Smooth muscle cell (in vitro differentiated cells): ENCODE data around the gene SNIP1. TPM values are rescaled to one million over a fixed set of nuclear protein-coding genes. Genes with fewer than 3 reads are reported as not detected.
"Not testable (repeated sequence)": the region's sequence is repeated elsewhere in the genome, so short reads cannot be mapped to it uniquely, and the experiment has no call there.

Experiments
- DNase-seq: peaks from one replicate; lab custom pipeline; 2025; ENCODE audit not compliant: unreplicated experiment; lab: John Stamatoyannopoulos, UW
- H2AFZ ChIP-seq: fragments of 200-600 bp; sonication (generic); 2 replicates; pipeline ENCODE4 v1.6.0; 2016; ENCODE audit warnings: antibody characterized with exemption, low read depth, mild to moderate bottlenecking
- H3F3A ChIP-seq: fragments of 200-600 bp; sonication (generic); 2 replicates; pipeline ENCODE4 v1.6.0; 2017; ENCODE audit warnings: antibody characterized with exemption, low read depth
- H3K27ac ChIP-seq: fragments of 200-600 bp; sonication (generic); 2 replicates; pipeline ENCODE4 v1.5.1; 2016; ENCODE audit warnings: low read depth, mild to moderate bottlenecking
- H3K27me3 ChIP-seq: fragments of 200-600 bp; sonication (generic); 2 replicates; pipeline ENCODE4 v1.6.1; 2016; ENCODE audit warnings: low read depth, mild to moderate bottlenecking
- H3K36me3 ChIP-seq: fragments of 200-600 bp; sonication (generic); 2 replicates; pipeline ENCODE4 v1.5.1; 2016; ENCODE audit warnings: low read depth
- H3K4me1 ChIP-seq: fragments of 200-600 bp; sonication (generic); 2 replicates; pipeline ENCODE4 v1.5.1; 2016; ENCODE audit warnings: low read depth
- H3K4me2 ChIP-seq: fragments of 200-600 bp; sonication (generic); 2 replicates; pipeline ENCODE4 v1.6.0; 2016; ENCODE audit warnings: mild to moderate bottlenecking
- H3K4me3 ChIP-seq: fragments of 200-600 bp; sonication (generic); 2 replicates; pipeline ENCODE4 v1.5.1; 2016; ENCODE audit warnings: mild to moderate bottlenecking
- H3K79me2 ChIP-seq: fragments of 200-600 bp; sonication (generic); 2 replicates; pipeline ENCODE4 v1.6.0; 2016; ENCODE audit warnings: low read depth, mild to moderate bottlenecking
- H3K9ac ChIP-seq: fragments of 200-600 bp; sonication (generic); 2 replicates; pipeline ENCODE4 v1.6.0; 2016; ENCODE audit warnings: low read depth
- H3K9me3 ChIP-seq: fragments of 200-600 bp; sonication (generic); replicated peaks from 2 replicates; pipeline ENCODE4 v1.5.1; 2016; ENCODE audit warnings: low read depth
- H4K20me1 ChIP-seq: fragments of 200-600 bp; sonication (generic); 2 replicates; pipeline ENCODE4 v1.6.0; 2016; ENCODE audit warnings: low read depth
- CTCF ChIP-seq: fragments of 200-600 bp; sonication (generic); IDR thresholded peaks from 2 replicates; pipeline ENCODE4 v1.5.1; 2017; ENCODE audit warnings: borderline replicate concordance, mild to moderate bottlenecking, antibody characterized with exemption; ENCODE audit not compliant: insufficient read depth, poor library complexity, severe bottlenecking
- WGBS: methylation state at CpG from one replicate; pipeline ENCODE4 v1.1.7; 2016; ENCODE audit warnings: low lambda C conversion rate; 5-methylcytosine and 5-hydroxymethylcytosine counted together
- polyA plus RNA-seq: library from polyadenylated mRNA; unstranded; fragments of >200 nt; fragmentation: Nextera tagmentation; extraction: Ambion mirVana; gene quantifications from 2 replicates; pipeline ENCODE4 v1.2.1, GENCODE V29; 2016
- total RNA-seq: library from RNA; depleted of rRNA; stranded (reverse); fragments of >200 nt; gene quantifications from 2 replicates; pipeline ENCODE4 v1.2.3, GENCODE V29; 2014

SNIP1 gene
- total and polyA plus RNA-seq, 2 experiments from 2014 or later = 7.4 to 37.1 TPM

- Histone ChIP-seq H3K36me3 (peaks cover 4% of the 10 kb centered on the region), H3K4me2 (no peak overlapping the region), H2AFZ (no peak overlapping the region), H3K4me3 (no peak overlapping the region), H3K9me3 (no peaks in the 10 kb centered on the region), H3K4me1 (peaks cover 12% of the 10 kb centered on the region), H3F3A (no peaks in the 10 kb centered on the region), H3K27me3 (no peaks in the 10 kb centered on the region), H3K79me2 (peaks cover 43% of the 10 kb centered on the region), H4K20me1 (peaks cover 41% of the 10 kb centered on the region), H3K27ac (peak overlapping the region; percentile 8), H3K9ac (no peak overlapping the region)
- no peak for DNase-seq
- TF ChIP-seq CTCF = no peak
- WGBS = 83% methylated on average over 6 of the region's 6 CpGs
These were observed 4.8 kb downstream of the SNIP1 start for GRCh38 chr1:37549341-37549740.

DNA sequence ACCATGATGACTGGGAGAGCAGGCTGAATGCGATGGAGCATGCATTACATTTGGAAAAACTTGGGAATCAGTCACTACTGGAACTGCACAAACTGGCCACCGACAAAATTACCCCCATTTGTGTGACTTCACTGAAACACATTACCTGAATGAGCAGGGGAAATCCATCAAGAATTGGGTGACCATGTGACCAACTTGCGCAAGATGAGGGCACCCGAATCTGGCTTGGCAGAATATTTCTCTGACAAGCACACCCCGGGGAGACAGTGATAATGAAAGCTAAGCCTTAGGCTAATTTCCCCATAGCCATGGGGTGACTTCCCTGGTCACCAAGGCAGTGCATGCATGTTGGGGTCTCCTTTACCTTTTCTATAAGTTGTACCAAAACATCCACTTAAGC, 9.1 kb downstream of the SNIP1 start:
- H3K4me2 ChIP-seq = no peak overlapping the region
- H3K4me3 ChIP-seq = no peak overlapping the region
- H3K36me3 ChIP-seq = peaks cover 4% of the 10 kb centered on the region
- no peak overlapping the region for H3K9ac ChIP-seq
- H3K9me3 ChIP-seq = no peaks in the 10 kb centered on the region
- no peak overlapping the region for H3K27ac ChIP-seq
- peaks cover 39% of the 10 kb centered on the region for H4K20me1 ChIP-seq
- no peaks in the 10 kb centered on the region for H3K4me1 ChIP-seq
- H3F3A ChIP-seq = no peaks in the 10 kb centered on the region
- 82% methylated on average over 5 of the region's 5 CpGs for WGBS
- no peak overlapping the region for H2AFZ ChIP-seq
- no peaks in the 10 kb centered on the region for H3K27me3 ChIP-seq
- peaks cover 7% of the 10 kb centered on the region for H3K79me2 ChIP-seq
- DNase-seq = no peak
- no peak for TF ChIP-seq CTCF

GRCh38 chr1:37544530-37544929, 9.6 kb downstream of the SNIP1 start:
- Histone ChIP-seq H3K9ac (no peak overlapping the region), H3F3A (no peaks in the 10 kb centered on the region), H3K27me3 (no peaks in the 10 kb centered on the region), H3K4me2 (no peak overlapping the region), H3K9me3 (no peaks in the 10 kb centered on the region), H3K4me3 (no peak overlapping the region), H3K36me3 (peaks cover 4% of the 10 kb centered on the region), H3K4me1 (no peaks in the 10 kb centered on the region), H2AFZ (no peak overlapping the region), H4K20me1 (peaks cover 35% of the 10 kb centered on the region), H3K27ac (no peak overlapping the region), H3K79me2 (peaks cover 3% of the 10 kb centered on the region)
- DNase-seq = no peak
- over 99% methylated on average over 21 of the region's 21 CpGs for WGBS
- TF ChIP-seq CTCF = no peak

GRCh38 chr1:37540036-37540785, 13.9 kb downstream of the SNIP1 start:
- 98% methylated on average over 24 of the region's 30 CpGs for WGBS

GRCh38 chr1:37539154-37539553, 14.9 kb downstream of the SNIP1 start:
- 97% methylated on average over 10 of the region's 10 CpGs for WGBS
- H3K79me2 ChIP-seq = not testable (repeated sequence)
- peaks cover 11% of the 10 kb centered on the region for H3K36me3 ChIP-seq

More at GRCh38 chr1:37540036-37540785, 13.9 kb downstream of the SNIP1 start:
- Histone ChIP-seq H3K4me3 (no peak overlapping the region), H3K4me2 (no peak overlapping the region), H3K9ac (no peak overlapping the region), H3F3A (no peaks in the 10 kb centered on the region), H3K36me3 (peaks cover 11% of the 10 kb centered on the region), H3K27me3 (no peaks in the 10 kb centered on the region), H3K9me3 (no peaks in the 10 kb centered on the region), H3K79me2 (no peaks in the 10 kb centered on the region), H3K4me1 (no peaks in the 10 kb centered on the region), H3K27ac (no peak overlapping the region), H4K20me1 (peaks cover 28% of the 10 kb centered on the region), H2AFZ (no peak overlapping the region)
- DNase-seq = no peak
- TF ChIP-seq CTCF = no peak

More at GRCh38 chr1:37539154-37539553, 14.9 kb downstream of the SNIP1 start:
- H3K4me3 ChIP-seq, H2AFZ ChIP-seq, H3K9ac ChIP-seq, DNase-seq, H3K27me3 ChIP-seq, H3K4me1 ChIP-seq, H3K27ac ChIP-seq, H3K9me3 ChIP-seq, H3K4me2 ChIP-seq, H3F3A ChIP-seq: not testable (repeated sequence)
- peaks cover 28% of the 10 kb centered on the region for H4K20me1 ChIP-seq
